Ascending aorta (tissue), 2 donors: Measurements from ENCODE around the gene IL22RA1. TPM values are rescaled to one million over a fixed set of nuclear protein-coding genes. Genes with fewer than 3 reads are reported as not detected.

Experiments
- DNase-seq, 2 donors: peaks; one replicate each; pipeline ENCODE4 v3.0.0-alpha.2; 2019; ENCODE audit warnings: low spot score in 2 of 2
- H3K27ac ChIP-seq, 2 donors: fragments of 200-600 bp; sonication (generic); one replicate each; pipeline ENCODE4 v1.5.1; 2016 to 2017; ENCODE audit warnings: mild to moderate bottlenecking in 1 of 2
- H3K27me3 ChIP-seq: fragments of 200-600 bp; sonication (generic); one replicate; pipeline ENCODE4 v1.5.1; 2017
- H3K36me3 ChIP-seq, 2 donors: fragments of 200-600 bp; sonication (generic); one replicate each; pipeline ENCODE4 v1.5.1; 2016
- H3K4me1 ChIP-seq, 2 donors: fragments of 200-600 bp; sonication (generic); one replicate each; pipeline ENCODE4 v1.5.1; 2016 to 2017; ENCODE audit warnings: mild to moderate bottlenecking in 1 of 2
- H3K4me3 ChIP-seq, 2 donors: fragments of 200-600 bp; sonication (generic); one replicate each; pipeline ENCODE4 v1.5.1; 2016 to 2017; ENCODE audit warnings: mild to moderate bottlenecking in 1 of 2
- H3K9me3 ChIP-seq, 2 donors: fragments of 200-600 bp; sonication (generic); one replicate each; pipeline ENCODE4 v1.5.1; 2016
- intact Hi-C: fragments of 100-400 bp; cut with DNase I; formaldehyde crosslinking; loops from one replicate; pipeline ENCODE4 v1.15.1; 2023
- total RNA-seq: library from RNA; depleted of rRNA; stranded (reverse); fragments of >200 nt; gene quantifications from one replicate; pipeline ENCODE4 v1.1.0, GENCODE V29; 2016
- TF ChIP-seq, protein P1 (sequence below), 3 experiments: fragments of 200-600 bp in 2 of 3; fragments of 450-650 bp in 1 of 3; sonication (generic) in 2 of 3; IDR thresholded peaks; one replicate each; pipeline ENCODE4 v1.5.1; 2016 to 2019; ENCODE audit warnings: antibody characterized with exemption in 3 of 3, mild to moderate bottlenecking in 1 of 3, moderate library complexity in 1 of 3

The IL22RA1 gene
- total RNA-seq, 1 donor from 2014 or later = not detected

DNA sequence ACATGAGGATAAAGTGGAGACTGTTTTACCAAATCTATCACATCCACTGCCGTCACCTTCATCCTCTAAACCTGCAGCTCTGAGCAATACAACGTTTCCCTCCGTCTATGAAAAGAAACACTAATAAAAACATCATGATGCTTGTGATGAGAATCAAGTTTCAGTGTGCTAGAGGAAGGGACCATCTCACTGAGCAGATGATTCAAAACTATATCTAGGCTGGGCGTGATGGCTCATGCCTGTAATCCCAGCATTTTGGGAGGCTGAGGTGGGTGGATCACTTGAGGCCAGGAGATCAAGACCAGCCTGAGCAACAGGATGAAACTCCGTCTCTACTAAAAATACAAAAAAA lies 16.3 kb downstream of the IL22RA1 start:
- peaks cover 0 to 13% of the 10 kb centered on the region in 2 donors for H3K9me3 ChIP-seq
- H3K4me1 ChIP-seq = no peaks in the 10 kb centered on the region
- no peak for DNase-seq
- H3K4me3 ChIP-seq = no peak overlapping the region
- no peaks in the 10 kb centered on the region for H3K27me3 ChIP-seq
- no peaks in the 10 kb centered on the region for H3K36me3 ChIP-seq
- peak overlapping the region in 1 of 2 donors; percentile 34 for H3K27ac ChIP-seq
- TF ChIP-seq, protein P1, sequence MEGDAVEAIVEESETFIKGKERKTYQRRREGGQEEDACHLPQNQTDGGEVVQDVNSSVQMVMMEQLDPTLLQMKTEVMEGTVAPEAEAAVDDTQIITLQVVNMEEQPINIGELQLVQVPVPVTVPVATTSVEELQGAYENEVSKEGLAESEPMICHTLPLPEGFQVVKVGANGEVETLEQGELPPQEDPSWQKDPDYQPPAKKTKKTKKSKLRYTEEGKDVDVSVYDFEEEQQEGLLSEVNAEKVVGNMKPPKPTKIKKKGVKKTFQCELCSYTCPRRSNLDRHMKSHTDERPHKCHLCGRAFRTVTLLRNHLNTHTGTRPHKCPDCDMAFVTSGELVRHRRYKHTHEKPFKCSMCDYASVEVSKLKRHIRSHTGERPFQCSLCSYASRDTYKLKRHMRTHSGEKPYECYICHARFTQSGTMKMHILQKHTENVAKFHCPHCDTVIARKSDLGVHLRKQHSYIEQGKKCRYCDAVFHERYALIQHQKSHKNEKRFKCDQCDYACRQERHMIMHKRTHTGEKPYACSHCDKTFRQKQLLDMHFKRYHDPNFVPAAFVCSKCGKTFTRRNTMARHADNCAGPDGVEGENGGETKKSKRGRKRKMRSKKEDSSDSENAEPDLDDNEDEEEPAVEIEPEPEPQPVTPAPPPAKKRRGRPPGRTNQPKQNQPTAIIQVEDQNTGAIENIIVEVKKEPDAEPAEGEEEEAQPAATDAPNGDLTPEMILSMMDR (IDR thresholded peaks at IDR 0.05) = no peak
- intact Hi-C loops = no loop called here

DNA sequence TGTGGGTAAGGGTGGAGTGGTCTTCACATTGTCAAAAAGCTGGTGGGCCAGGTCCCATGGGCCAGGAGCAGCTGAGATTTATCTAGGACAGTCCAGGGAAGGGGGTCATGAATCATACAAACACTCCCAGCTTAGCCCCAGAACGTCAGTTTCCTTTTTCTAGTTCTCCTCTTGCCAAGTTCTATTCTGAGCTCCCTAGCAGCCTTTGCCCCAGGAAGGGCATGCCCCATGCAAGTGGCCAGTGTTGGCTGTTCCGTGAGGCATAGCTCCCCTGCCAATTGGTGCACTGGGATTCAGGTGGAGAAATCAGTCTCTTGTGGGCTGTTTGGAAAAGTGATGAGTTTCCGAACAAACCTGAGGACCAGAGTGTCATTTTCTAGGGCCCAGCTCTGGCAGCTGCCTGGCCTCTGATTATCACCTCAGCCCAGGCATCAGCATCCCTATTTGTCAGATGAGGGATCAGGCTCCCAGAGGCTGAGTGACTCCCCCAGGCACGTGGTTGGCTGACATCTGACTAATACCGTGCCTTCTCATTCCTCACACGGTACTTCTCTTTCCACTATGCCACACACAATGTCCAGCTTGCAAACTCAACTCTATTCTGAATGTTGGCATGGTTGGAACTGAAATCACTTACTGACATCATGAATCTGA lies 16.8 kb downstream of the IL22RA1 start:
- Histone ChIP-seq H3K4me1 (no peaks in the 10 kb centered on the region), H3K27me3 (no peaks in the 10 kb centered on the region), H3K27ac (peak overlapping the region in 1 of 2 donors; percentile 34), H3K36me3 (no peaks in the 10 kb centered on the region), H3K9me3 (peaks cover 0 to 13% of the 10 kb centered on the region in 2 donors), H3K4me3 (no peak overlapping the region)
- DNase-seq = no peak
- TF ChIP-seq, protein P1 (IDR thresholded peaks at IDR 0.05) = no peak
- intact Hi-C loops = no loop called here

DNA sequence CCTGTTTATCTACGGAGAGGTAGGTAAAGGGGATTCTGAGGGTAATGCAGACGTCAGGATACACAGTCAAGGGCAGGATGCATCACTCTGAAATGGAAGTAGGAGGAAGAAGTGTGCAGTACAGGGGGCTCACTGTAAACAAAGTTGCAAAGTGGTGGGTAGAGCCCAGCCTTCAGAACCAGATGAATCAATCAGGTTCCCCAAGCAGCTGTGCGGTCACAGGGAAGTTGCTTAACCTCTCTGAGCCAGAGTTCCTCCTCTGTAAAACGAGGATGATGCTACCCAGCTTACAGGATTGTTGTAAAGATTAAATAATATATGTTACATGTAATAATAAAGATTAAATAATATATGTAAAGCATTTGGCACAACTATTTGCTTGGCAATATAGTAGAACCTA lies 17.5 kb downstream of the IL22RA1 start:
- TF ChIP-seq, protein P1 (IDR thresholded peaks at IDR 0.05) = no peak
- H3K27me3 ChIP-seq = no peaks in the 10 kb centered on the region
- H3K36me3 ChIP-seq = no peaks in the 10 kb centered on the region
- no peaks in the 10 kb centered on the region for H3K4me1 ChIP-seq
- peaks cover 0 to 9% of the 10 kb centered on the region in 2 donors for H3K9me3 ChIP-seq
- no peak overlapping the region for H3K27ac ChIP-seq
- intact Hi-C loops = no loop called here
- no peak for DNase-seq
- no peak overlapping the region for H3K4me3 ChIP-seq

DNA sequence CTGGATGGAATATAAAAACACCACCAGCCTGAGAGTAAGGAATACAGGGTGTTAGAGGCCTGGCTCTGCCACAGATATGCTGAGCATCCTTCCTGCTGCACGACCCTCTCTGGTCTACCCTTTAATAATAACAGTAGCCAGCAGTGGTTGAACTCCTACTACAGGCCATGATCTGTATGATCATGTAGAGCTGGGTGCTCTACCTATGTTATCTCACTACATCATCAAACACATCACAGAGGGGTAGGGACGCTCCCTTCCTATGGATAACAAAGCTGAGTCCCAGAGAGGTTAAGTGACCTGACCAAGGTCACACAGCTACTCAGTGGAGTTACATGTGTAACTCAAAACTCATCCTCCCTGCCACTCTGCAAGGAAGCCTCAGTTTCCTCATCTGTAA lies 18.0 kb downstream of the IL22RA1 start:
- no peak overlapping the region for H3K27ac ChIP-seq
- no peaks in the 10 kb centered on the region for H3K36me3 ChIP-seq
- TF ChIP-seq, protein P1 (IDR thresholded peaks at IDR 0.05) = no peak
- peaks cover 0 to under 1% of the 10 kb centered on the region in 2 donors for H3K4me1 ChIP-seq
- intact Hi-C loops = no loop called here
- H3K9me3 ChIP-seq = peaks cover 0 to 4% of the 10 kb centered on the region in 2 donors
- no peaks in the 10 kb centered on the region for H3K27me3 ChIP-seq
- no peak for DNase-seq
- no peak overlapping the region for H3K4me3 ChIP-seq

DNA sequence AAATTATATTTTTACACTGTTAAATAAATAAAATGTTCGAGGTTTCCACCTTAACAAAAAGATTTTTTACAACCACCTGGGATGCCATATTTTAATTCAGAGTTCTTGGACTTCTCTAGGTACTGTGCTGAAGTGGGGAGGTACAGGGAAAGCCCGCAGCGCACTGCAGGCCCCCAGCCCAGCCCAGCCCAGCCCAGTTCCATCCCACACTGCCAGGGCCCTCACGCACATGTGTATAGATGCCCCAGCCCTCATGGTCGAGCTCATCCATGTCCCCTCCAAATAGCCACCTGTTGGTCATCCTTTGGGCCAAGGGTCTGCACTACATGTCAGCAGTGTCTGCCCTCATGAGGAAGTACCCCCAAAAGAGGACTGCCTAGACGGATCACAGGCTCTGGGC lies 19.3 kb downstream of the IL22RA1 start:
- H3K27me3 ChIP-seq = no peaks in the 10 kb centered on the region
- TF ChIP-seq, protein P1 (IDR thresholded peaks at IDR 0.05) = no peak
- H3K9me3 ChIP-seq = no peaks in the 10 kb centered on the region
- intact Hi-C loops = no loop called here
- H3K36me3 ChIP-seq = no peaks in the 10 kb centered on the region
- peaks cover 0 to 4% of the 10 kb centered on the region in 2 donors for H3K4me1 ChIP-seq
- DNase-seq = no peak
- H3K4me3 ChIP-seq = no peak overlapping the region
- H3K27ac ChIP-seq = no peak overlapping the region

DNA sequence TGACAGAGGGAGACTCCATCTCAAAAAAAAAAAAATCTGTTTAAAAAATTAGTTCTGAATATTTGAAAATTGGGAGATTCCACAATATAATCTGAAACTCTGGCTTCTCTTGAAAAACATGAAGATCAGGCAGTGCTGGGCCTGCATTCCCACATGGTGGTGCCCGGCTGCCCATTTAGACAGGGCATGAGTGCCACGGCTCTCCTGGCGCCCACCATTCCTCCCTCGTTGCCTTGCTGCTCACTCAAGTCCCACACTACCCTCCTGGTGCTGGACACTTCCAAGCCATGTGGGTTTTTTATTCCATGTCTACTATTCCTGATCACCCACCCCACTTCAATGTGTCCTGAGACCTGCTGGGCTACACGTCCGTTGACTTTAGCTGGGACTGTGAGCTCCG lies 20.2 kb downstream of the IL22RA1 start:
- peaks cover 0 to 4% of the 10 kb centered on the region in 2 donors for H3K4me1 ChIP-seq
- TF ChIP-seq, protein P1 (IDR thresholded peaks at IDR 0.05) = no peak
- no peak overlapping the region for H3K4me3 ChIP-seq
- no peaks in the 10 kb centered on the region for H3K27me3 ChIP-seq
- no peaks in the 10 kb centered on the region for H3K36me3 ChIP-seq
- intact Hi-C loops = no loop called here
- no peaks in the 10 kb centered on the region for H3K9me3 ChIP-seq
- H3K27ac ChIP-seq = no peak overlapping the region
- DNase-seq = no peak
